SU-DHL-6 (cell line): ENCODE data around the gene EMB.
"Not testable (repeated sequence)": the region's sequence is repeated elsewhere in the genome, so short reads cannot be mapped to it uniquely, and the experiment has no call there.

Experiments
- H2AFZ ChIP-seq: fragments of 200-600 bp; sonication (generic); 2 replicates; pipeline ENCODE4 v1.6.1; 2014; ENCODE audit warnings: low read depth, mild to moderate bottlenecking, moderate library complexity, mixed read lengths, antibody characterized with exemption, low read length; ENCODE audit not compliant: severe bottlenecking
- H3F3A ChIP-seq: fragments of 200-600 bp; shearing (Covaris generic); 2 replicates; pipeline ENCODE4 v1.6.0; 2016; ENCODE audit warnings: antibody characterized with exemption, mild to moderate bottlenecking; ENCODE audit not compliant: insufficient read depth
- H3K27ac ChIP-seq: fragments of 200-600 bp; sonication (generic); 2 replicates; pipeline ENCODE4 v1.5.1; 2016; ENCODE audit warnings: low read depth, mild to moderate bottlenecking, low read length, moderate library complexity, mixed read lengths
- H3K27me3 ChIP-seq: fragments of 200-600 bp; sonication (generic), shearing (Covaris generic); 2 replicates; pipeline ENCODE4 v1.6.0; 2014; ENCODE audit warnings: mild to moderate bottlenecking, low read length
- H3K36me3 ChIP-seq: fragments of 200-600 bp; sonication (generic); 2 replicates; pipeline ENCODE4 v1.6.1; 2014; ENCODE audit warnings: mild to moderate bottlenecking, low read length, mixed read lengths
- H3K4me2 ChIP-seq: fragments of 300-600, 200-600 bp; shearing (Covaris generic), sonication (generic); 2 replicates; pipeline ENCODE4 v1.6.0; 2014; ENCODE audit warnings: low read length, low read depth, mild to moderate bottlenecking; ENCODE audit not compliant: poor library complexity, severe bottlenecking
- H3K4me3 ChIP-seq: fragments of 200-600 bp; sonication (generic); 2 replicates; pipeline ENCODE4 v1.5.1; 2014; ENCODE audit warnings: antibody characterized with exemption, low read length, mild to moderate bottlenecking, mixed read lengths; ENCODE audit not compliant: insufficient read depth, poor library complexity, severe bottlenecking
- H3K79me2 ChIP-seq: fragments of 200-600 bp; sonication (generic); 2 replicates; pipeline ENCODE4 v1.6.1; 2014; ENCODE audit warnings: mild to moderate bottlenecking, low read length, moderate library complexity; ENCODE audit not compliant: insufficient read depth
- H3K9ac ChIP-seq: fragments of 200-600 bp; sonication (generic); 2 replicates; pipeline ENCODE4 v1.7.0; 2014; ENCODE audit warnings: mild to moderate bottlenecking, low read length
- H3K9me2 ChIP-seq: fragments of 200-600 bp; sonication (generic); replicated peaks from 2 replicates; pipeline ENCODE4 v1.6.1; 2014; ENCODE audit warnings: low read length; ENCODE audit not compliant: insufficient read depth
- H3K9me3 ChIP-seq: fragments of 200-600 bp; sonication (generic); 2 replicates; pipeline ENCODE4 v1.6.1; 2014; ENCODE audit warnings: low read length, mixed read lengths; ENCODE audit not compliant: insufficient read depth
- H4K20me1 ChIP-seq: fragments of 200-600 bp; sonication (generic); 2 replicates; pipeline ENCODE4 v1.6.1; 2014; ENCODE audit warnings: low read depth, mild to moderate bottlenecking, antibody characterized with exemption, low read length, moderate library complexity, mixed read lengths
- EZH2phosphoT487 ChIP-seq: fragments of 200-600 bp; sonication (generic), shearing (Covaris generic); conservative IDR thresholded peaks from 2 replicates; pipeline ENCODE4 v1.6.1; 2018; ENCODE audit warnings: mild to moderate bottlenecking, antibody characterized with exemption, low read length, moderate library complexity, mixed read lengths
- TF ChIP-seq, protein P1 (sequence below): fragments of 200-600 bp; sonication (generic); IDR thresholded peaks from one replicate; pipeline ENCODE4 v1.5.1; 2017; ENCODE audit warnings: antibody characterized with exemption, mild to moderate bottlenecking, low read length, moderate library complexity; ENCODE audit not compliant: insufficient read depth, poor library complexity, severe bottlenecking

The EMB gene

DNA sequence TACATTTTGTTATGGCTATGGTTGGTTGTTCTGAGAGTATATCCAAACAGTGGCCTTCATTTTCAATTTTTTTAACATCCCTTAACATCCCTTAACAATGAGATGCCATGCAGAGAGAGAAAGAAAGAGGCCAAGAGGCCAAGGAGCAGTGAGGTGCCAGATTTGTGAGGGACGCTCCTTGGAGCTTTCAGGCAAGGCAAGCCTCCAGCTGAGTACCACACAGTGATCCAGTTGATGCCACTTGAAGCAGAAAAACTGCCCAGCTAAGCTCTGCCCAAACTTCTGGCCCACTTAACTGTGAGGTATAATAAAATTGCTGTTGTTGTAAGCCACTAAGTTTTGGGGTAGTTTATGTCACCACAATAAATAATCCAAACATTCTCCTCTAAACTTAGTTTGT, 22.6 kb upstream of the EMB start:
- no peaks in the 10 kb centered on the region for H3K27me3 ChIP-seq
- H3K27ac ChIP-seq: no peak overlapping the region
- no peaks in the 10 kb centered on the region for H4K20me1 ChIP-seq
- H3K9ac ChIP-seq: no peak overlapping the region
- no peak overlapping the region for H2AFZ ChIP-seq
- no peaks in the 10 kb centered on the region for H3K79me2 ChIP-seq
- no peaks in the 10 kb centered on the region for H3F3A ChIP-seq
- TF ChIP-seq EZH2phosphoT487: no peak
- TF ChIP-seq, protein P1, sequence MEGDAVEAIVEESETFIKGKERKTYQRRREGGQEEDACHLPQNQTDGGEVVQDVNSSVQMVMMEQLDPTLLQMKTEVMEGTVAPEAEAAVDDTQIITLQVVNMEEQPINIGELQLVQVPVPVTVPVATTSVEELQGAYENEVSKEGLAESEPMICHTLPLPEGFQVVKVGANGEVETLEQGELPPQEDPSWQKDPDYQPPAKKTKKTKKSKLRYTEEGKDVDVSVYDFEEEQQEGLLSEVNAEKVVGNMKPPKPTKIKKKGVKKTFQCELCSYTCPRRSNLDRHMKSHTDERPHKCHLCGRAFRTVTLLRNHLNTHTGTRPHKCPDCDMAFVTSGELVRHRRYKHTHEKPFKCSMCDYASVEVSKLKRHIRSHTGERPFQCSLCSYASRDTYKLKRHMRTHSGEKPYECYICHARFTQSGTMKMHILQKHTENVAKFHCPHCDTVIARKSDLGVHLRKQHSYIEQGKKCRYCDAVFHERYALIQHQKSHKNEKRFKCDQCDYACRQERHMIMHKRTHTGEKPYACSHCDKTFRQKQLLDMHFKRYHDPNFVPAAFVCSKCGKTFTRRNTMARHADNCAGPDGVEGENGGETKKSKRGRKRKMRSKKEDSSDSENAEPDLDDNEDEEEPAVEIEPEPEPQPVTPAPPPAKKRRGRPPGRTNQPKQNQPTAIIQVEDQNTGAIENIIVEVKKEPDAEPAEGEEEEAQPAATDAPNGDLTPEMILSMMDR: no peak
- H3K9me3 ChIP-seq: no peaks in the 10 kb centered on the region
- no peaks in the 10 kb centered on the region for H3K36me3 ChIP-seq
- no peak overlapping the region for H3K4me2 ChIP-seq
- no peaks in the 10 kb centered on the region for H3K9me2 ChIP-seq
- no peak overlapping the region for H3K4me3 ChIP-seq

DNA sequence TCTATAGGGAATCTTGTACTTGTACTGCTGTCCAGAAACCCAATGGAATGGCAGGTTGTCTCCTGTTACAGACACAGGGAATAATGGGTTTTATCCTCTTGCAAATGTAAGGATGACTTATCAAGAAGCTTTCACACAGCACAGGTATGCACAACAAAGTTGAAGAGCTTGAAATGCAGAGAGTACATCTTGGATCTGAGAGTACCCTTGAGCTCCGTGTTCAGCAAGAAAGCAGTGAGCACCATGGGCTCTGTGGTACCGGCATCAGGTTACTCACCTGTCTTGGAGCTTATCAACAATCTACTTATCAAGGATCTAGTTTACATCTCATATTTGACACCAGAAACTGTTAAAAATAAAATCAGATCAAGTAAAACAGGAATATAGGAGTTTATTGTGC, 22.0 kb upstream of the EMB start:
- no peaks in the 10 kb centered on the region for H3K79me2 ChIP-seq
- H3K4me2 ChIP-seq: no peak overlapping the region
- H4K20me1 ChIP-seq: no peaks in the 10 kb centered on the region
- H3K9me2 ChIP-seq: no peaks in the 10 kb centered on the region
- H3K27me3 ChIP-seq: no peaks in the 10 kb centered on the region
- TF ChIP-seq, protein P1: no peak
- TF ChIP-seq EZH2phosphoT487: no peak
- H2AFZ ChIP-seq: no peak overlapping the region
- H3K27ac ChIP-seq: no peak overlapping the region
- H3K9me3 ChIP-seq: no peaks in the 10 kb centered on the region
- no peak overlapping the region for H3K4me3 ChIP-seq
- no peak overlapping the region for H3K9ac ChIP-seq
- no peaks in the 10 kb centered on the region for H3F3A ChIP-seq
- H3K36me3 ChIP-seq: no peaks in the 10 kb centered on the region

DNA sequence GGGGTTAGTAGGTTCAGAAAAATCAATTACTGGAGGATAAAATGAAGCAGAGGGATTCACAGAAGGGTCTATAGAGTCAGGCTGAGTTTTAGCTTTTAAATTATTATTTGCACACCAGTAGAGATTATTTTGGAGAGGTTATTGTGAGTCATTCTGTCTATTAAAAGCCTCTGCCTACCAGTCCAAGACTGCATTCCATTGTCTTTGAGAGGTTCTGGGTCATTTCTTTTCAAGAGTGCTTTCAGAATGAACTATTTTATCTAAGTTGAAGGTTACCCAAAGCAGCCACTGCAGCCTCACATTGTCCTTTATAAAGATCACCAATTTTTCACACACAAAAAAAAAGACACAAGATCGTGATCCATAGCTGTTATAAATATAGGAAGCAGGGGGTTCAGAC, 21.5 kb upstream of the EMB start:
- H3K9me3 ChIP-seq, H3K36me3 ChIP-seq, H3K79me2 ChIP-seq, H2AFZ ChIP-seq, H3K9ac ChIP-seq, H3K27ac ChIP-seq, H4K20me1 ChIP-seq, H3K27me3 ChIP-seq, H3K4me2 ChIP-seq, H3K9me2 ChIP-seq, H3K4me3 ChIP-seq, H3F3A ChIP-seq: not testable (repeated sequence)

DNA sequence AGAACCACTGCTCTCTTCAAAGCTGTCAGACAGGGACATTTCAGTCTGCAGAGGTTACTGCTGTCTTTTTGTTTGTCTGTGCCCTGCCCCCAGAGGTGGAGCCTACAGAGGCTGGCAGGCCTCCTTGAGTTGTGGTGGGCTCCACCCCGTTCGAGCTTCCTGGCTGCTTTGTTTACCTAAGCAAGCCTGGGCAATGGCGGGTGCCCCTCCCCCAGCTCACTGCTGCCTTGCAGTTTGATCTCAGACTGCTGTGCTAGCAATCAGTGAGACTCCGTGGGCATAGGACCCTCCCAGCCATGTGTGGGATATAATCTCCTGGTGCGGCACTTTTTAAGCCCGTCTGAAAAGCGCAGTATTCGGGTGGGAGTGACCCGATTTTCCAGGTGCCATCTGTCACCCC, 17.3 kb upstream of the EMB start:
- not testable (repeated sequence) for H3K4me2 ChIP-seq, H4K20me1 ChIP-seq, H2AFZ ChIP-seq, H3K9me3 ChIP-seq, H3K79me2 ChIP-seq, H3K4me3 ChIP-seq, H3K9me2 ChIP-seq, H3F3A ChIP-seq, H3K27ac ChIP-seq, H3K27me3 ChIP-seq, H3K36me3 ChIP-seq, H3K9ac ChIP-seq

DNA sequence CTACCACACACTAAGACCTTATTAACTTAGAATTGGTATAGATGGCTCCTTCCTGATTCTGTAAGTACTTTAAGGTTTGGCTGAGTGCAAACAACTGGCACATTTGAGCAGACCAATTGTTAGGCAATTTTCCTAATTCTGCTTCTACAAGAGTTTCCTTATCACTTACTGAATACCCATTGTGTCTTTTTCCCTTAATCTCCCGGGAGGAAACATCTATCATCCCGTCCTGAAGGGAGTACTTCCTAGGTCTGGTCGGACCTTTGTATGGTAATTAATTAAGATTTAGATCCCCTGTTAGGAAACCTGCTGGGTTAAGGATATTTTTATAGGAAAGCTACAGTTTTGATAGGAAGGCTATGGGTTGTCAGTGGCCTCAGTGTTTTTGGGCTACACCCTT, 8.2 kb upstream of the EMB start:
- not testable (repeated sequence) for H3K9me3 ChIP-seq, H3K36me3 ChIP-seq, H3K27ac ChIP-seq, H4K20me1 ChIP-seq, H3K9ac ChIP-seq, H2AFZ ChIP-seq, H3K4me3 ChIP-seq, H3F3A ChIP-seq, H3K9me2 ChIP-seq, H3K79me2 ChIP-seq, H3K27me3 ChIP-seq, H3K4me2 ChIP-seq
